ENCODE measurements around the gene RACK1.

DNA sequence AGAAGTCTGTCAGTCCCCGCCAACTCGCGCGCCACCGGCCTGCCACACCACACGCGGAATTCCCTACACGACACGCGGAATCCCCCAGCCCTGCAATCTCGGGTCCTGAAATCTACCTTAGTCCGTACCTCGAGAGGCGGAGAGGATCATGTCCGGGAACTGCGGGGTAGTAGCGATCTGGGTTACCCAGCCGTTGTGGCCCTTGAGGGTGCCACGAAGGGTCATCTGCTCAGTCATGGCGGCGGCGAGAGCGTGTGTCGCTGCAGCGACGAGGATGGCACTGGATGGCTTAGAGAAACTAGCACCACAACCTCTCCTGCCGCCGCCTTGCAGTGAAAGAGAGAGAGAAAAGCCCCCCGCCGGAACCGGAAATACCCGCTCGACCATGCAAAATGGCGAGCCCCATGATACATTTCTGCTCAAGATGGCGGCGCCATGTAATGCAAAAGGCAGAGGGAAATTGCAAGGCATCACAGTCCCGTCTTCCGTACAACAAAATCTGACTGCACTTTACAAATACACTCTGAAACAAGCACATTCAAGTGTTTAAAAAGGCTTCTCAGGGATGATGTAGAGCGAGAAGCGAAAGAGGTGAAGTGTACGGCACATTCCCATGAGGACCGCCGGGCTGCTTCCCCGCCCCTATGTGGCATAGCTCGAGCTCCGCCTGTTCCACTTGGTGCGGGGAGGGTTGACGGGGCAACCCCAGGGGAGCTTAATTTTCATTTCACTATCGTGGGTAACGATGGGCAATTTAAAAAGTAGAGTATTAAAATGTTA is at the start of gene RACK1:
- TF ChIP-seq, protein P1, sequence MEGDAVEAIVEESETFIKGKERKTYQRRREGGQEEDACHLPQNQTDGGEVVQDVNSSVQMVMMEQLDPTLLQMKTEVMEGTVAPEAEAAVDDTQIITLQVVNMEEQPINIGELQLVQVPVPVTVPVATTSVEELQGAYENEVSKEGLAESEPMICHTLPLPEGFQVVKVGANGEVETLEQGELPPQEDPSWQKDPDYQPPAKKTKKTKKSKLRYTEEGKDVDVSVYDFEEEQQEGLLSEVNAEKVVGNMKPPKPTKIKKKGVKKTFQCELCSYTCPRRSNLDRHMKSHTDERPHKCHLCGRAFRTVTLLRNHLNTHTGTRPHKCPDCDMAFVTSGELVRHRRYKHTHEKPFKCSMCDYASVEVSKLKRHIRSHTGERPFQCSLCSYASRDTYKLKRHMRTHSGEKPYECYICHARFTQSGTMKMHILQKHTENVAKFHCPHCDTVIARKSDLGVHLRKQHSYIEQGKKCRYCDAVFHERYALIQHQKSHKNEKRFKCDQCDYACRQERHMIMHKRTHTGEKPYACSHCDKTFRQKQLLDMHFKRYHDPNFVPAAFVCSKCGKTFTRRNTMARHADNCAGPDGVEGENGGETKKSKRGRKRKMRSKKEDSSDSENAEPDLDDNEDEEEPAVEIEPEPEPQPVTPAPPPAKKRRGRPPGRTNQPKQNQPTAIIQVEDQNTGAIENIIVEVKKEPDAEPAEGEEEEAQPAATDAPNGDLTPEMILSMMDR (IDR thresholded peaks at IDR 0.05), result no peak
- TF ChIP-seq POLR2AphosphoS5 (IDR thresholded peaks at IDR 0.05) (peak; percentile 36 to 87 (median 70)), EP300 (IDR thresholded peaks at IDR 0.05) (no peak), POLR2A (IDR thresholded peaks at IDR 0.05) (peak in 2 of 4 donors; percentile 31 to 67)
